Heart left ventricle (tissue), 13 donors: Measurements from ENCODE around the gene AJAP1.

ENCODE experiments used
- POLR2A ChIP-seq, 2 donors: fragments of 450-650 bp; IDR thresholded peaks; one replicate each; pipeline ENCODE4 v1.6.1; 2017; ENCODE audit warnings: antibody characterized with exemption in 2 of 2, mild to moderate bottlenecking in 2 of 2, moderate library complexity in 2 of 2
- TF ChIP-seq, protein P1 (sequence below), 12 donors: fragments of 200-600 bp; sonication (generic) in 4 of 12; IDR thresholded peaks; one replicate each; pipeline versions ENCODE4 v1.5.0 to v1.8.0; 2018 to 2022; ENCODE audit warnings: antibody characterized with exemption in 12 of 12, mild to moderate bottlenecking in 5 of 12
- donor health status: ischemic (EF 13 %, LVEDD 7.1; RV severe dilation, severe dysfunction).
- donor health status: DM: no; HTN: yes; CAD: no.
- donor health status: DM: no; HTN: no; CAD: no.
- donor health status: ischemic (EF 25% LVEDD 6.9; RV normal size, moderate dysfunction).
- donor health status: ischemic (EF 25% LVEDD 5.7; RV mildly dilated, moderate dysfunction).
- donor health status: ischemic (EF 35%, LVEDD 5.7; RV mildly dilated, moderate dysfunction).
- donor health status: nonischemic (EF 11% LVEDD 7.7; RV severe dilation, severe dysfunction).
- donor health status: DM: yes; HTN: yes; CAD: no.
- donor health status: PGD.
- donor health status: ischemic (EF 29% LVEDD 5.4; RV normal size, mild dysfunction).
- donor health status: nonischemic (EF 23%, LVEDD 6.1; RV moderate dilation, normal function).

DNA sequence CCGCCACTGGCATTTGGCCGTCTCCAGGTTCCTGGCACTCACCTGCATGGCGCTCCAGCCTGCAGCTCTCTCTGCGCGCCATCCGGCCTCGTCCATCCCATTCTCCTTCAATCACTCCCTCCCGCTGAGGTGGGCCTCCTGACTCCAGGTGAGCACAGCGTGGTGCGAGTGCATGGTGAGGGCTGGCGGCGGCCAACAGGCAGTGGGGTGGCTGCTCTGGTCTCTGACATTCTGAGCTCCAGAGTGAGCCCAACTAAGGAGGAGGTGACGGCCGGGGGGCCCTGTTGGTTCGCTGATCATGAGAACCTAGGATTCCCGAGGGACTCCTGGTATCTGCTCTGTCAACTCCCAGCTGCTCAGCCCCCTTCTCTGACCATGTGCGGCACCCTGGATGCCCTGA is 130.4 kb downstream of the AJAP1 start:
- TF ChIP-seq, protein P1, sequence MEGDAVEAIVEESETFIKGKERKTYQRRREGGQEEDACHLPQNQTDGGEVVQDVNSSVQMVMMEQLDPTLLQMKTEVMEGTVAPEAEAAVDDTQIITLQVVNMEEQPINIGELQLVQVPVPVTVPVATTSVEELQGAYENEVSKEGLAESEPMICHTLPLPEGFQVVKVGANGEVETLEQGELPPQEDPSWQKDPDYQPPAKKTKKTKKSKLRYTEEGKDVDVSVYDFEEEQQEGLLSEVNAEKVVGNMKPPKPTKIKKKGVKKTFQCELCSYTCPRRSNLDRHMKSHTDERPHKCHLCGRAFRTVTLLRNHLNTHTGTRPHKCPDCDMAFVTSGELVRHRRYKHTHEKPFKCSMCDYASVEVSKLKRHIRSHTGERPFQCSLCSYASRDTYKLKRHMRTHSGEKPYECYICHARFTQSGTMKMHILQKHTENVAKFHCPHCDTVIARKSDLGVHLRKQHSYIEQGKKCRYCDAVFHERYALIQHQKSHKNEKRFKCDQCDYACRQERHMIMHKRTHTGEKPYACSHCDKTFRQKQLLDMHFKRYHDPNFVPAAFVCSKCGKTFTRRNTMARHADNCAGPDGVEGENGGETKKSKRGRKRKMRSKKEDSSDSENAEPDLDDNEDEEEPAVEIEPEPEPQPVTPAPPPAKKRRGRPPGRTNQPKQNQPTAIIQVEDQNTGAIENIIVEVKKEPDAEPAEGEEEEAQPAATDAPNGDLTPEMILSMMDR (IDR thresholded peaks at IDR 0.05) = no peak
- TF ChIP-seq POLR2A (IDR thresholded peaks at IDR 0.05) = no peak
